GM12875 (cell line): ENCODE results near the gene TBC1D10B.
"Not testable (repeated sequence)": the region's sequence is repeated elsewhere in the genome, so short reads cannot be mapped to it uniquely, and the experiment has no call there.

Source experiments
- H3K4me3 ChIP-seq: one replicate; pipeline ENCODE4 v1.5.1; 2011; ENCODE audit warnings: low read depth, low read length, control low read depth
- CTCF ChIP-seq: IDR thresholded peaks from 2 replicates; pipeline ENCODE4 v1.5.1; 2011; ENCODE audit warnings: low read depth, mild to moderate bottlenecking, control low read depth, inconsistent platforms, low read length, moderate library complexity, borderline replicate concordance; ENCODE audit not compliant: insufficient read depth

TBC1D10B gene

GRCh38 chr16:30351001-30351441, 19.3 kb downstream of the TBC1D10B start:
- no peak overlapping the region for H3K4me3 ChIP-seq
- no peak for TF ChIP-seq CTCF

GRCh38 chr16:30350134-30350871, 20.0 kb downstream of the TBC1D10B start:
- no peak for TF ChIP-seq CTCF
- no peak overlapping the region for H3K4me3 ChIP-seq

GRCh38 chr16:30349675-30350074, 20.6 kb downstream of the TBC1D10B start:
- H3K4me3 ChIP-seq, result no peak overlapping the region
- TF ChIP-seq CTCF, result no peak

GRCh38 chr16:30348929-30349328, 21.4 kb downstream of the TBC1D10B start:
- H3K4me3 ChIP-seq, result no peak overlapping the region
- no peak for TF ChIP-seq CTCF

GRCh38 chr16:30348113-30348512, 22.2 kb downstream of the TBC1D10B start:
- no peak overlapping the region for H3K4me3 ChIP-seq
- TF ChIP-seq CTCF, result no peak

GRCh38 chr16:30346286-30346685, 24.0 kb downstream of the TBC1D10B start:
- no peak for TF ChIP-seq CTCF
- no peak overlapping the region for H3K4me3 ChIP-seq

- not testable (repeated sequence) for H3K4me3 ChIP-seq
These were observed 26.8 kb downstream of the TBC1D10B start for GRCh38 chr16:30343491-30343820.
